Bone marrow (tissue), 2 donors: ENCODE measurements around the gene KCNQ4.

Experiments
- DNase-seq, 2 donors: peaks; one replicate each; lab custom pipeline; 2025; lab: John Stamatoyannopoulos, UW

Gene KCNQ4

DNA sequence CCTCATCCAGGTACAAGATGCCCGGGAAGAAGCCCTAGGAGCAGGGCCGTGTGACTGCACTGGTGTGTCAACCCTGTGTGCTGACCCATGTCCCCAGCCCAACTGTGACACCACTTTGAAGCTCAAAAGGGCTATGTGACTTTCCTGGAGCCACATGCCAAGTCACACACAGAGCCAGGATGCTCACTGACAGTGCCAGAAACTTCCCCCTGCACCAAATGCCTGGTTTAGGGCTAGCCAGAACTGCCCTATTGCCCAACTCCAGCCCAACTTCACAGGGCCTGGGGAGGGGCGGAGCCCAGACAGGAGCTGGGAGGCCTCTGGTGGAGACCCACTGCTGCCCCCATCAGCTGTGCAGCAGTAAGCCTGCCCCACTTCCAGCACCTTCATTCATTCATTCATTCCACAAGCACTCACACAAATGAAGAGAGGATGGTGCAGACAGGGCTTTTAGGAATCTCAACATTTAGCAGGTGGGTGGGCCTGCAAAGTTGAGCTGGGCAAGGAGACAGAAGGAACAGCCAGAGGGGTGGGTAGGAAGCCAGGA, 36.7 kb downstream of the KCNQ4 start:
- no peak for DNase-seq

DNA sequence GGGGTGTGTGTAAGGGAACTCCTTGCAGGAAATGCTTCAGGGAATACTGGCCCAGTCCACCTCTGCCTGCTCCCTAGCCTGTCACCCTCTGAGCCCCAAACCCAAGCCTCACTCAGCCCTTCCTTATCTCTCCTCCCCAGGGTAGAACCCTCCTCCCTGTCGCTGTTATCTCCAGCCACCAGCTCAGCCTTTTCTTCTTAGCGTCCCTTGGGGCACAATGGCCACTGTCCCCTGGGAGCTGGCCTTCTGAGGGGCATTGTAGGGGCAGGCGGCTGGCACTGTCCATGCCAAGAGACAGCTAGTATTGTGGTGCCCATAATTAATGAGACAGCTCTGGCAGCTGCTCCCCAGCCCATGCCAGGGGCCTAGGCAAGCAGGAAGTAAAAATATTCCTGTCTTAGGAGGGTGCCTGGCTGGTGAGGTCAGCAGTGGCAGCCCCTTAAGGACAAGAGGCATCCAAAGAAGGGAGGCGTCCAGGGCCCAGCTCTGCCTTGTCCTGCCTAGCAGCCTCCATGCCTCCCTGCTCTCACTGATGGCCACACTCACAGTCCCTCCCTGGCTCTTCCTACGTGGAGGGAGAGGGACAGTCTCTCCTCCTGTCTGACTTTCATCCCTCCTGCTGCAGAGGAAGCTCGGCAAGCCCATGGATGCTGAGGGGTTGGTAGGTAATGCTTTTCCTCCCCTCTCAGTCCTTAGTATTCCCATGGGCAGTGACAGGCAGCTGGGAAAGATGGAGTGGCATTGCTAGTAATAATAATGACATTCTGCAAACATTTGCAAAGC, 37.5 kb downstream of the KCNQ4 start:
- no peak for DNase-seq

DNA sequence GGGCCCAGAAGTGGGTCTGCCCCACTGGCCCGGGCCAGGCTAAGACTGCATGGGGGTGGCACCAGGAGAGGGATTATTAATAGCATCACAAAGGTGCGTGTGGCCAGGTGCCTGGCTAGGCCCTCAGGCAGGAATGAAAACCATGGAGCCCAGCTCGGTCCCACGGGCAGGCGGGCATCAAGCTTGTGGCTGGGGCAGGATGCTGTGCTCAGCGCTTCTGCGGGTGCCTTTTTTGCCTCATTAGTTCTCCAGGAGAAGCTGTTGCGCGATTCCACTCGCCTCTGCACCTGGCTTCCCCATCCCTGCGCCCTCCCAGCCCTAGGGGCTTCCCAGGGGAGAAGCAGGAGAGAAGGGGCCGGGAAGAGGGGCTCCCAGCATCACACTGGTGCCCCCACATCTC, 39.3 kb downstream of the KCNQ4 start:
- no peak for DNase-seq

DNA sequence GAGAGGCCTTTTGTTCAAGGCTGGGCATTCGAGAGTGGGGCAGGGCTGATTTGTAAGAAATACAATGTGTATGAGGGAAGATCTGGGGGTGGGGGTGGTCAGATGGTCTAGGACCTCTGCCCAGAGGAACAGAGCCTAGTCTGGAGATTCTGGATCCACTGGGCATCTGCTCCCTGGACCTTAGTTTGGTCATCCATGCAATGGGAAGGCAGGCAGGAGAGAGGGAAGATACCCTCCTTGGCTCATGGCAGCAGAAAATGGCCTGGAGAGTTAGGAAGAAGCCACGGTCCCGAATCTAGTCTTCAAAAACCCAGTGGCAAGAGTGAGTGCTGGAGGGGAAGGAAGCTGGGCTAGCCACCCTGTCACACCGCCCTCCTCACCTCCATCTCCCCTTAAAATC, 39.8 kb downstream of the KCNQ4 start:
- DNase-seq, result no peak

DNA sequence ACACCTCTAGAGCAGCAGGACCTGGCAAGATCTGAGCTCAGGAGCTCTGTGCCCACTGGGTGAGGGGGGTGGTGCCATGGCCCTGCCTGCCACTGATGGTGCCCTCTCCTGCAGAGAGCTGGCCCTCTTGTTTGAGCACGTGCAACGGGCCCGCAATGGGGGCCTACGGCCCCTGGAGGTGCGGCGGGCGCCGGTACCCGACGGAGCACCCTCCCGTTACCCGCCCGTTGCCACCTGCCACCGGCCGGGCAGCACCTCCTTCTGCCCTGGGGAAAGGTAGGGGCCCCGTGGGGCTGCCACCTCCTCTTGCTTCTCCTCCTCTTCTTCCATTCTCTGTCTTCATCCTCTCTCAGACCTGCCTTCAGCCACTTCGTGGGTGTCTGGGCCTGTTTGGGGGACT, 40.4 kb downstream of the KCNQ4 start:
- DNase-seq, result no peak

DNA sequence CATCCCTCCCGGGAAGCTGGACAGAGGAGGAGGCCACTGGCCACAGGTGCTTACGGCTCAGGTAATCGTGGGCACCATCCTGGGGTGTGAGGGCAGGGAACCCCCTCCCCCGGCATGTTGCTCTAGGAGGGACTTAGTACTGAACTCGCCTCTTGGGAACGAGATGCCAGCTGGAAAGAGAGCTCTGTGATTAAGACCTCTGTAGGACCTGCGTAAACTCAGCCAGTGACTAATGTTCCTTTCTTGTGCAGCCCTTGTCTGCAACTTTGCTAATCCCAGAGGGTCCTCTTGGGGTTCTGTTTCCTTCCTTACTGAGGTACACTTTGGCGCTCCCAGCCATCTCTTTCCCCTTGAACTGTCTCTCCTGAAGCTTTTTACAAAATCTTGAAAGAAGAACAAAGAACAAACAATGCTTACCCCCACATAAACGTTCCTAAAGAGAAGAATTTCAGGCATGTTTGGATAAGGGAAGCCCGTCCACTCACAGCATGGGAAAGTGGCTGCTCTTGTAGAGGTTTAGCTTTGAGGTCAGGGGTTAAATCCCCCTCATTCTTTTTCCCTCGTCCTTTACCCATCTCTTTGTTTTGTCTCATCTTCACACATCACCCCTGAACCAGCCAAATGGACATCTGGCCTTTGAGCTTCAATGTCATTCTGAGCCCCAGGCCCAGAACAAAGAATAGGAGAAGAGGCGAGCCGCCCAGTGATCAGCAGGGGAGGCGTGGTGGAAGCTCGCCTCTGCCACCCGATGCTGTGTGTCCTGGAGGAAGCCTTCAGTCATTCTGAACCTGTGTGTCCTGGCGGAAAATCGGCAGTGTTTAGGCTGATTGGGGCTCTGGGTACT, 41.2 kb downstream of the KCNQ4 start:
- no peak for DNase-seq

DNA sequence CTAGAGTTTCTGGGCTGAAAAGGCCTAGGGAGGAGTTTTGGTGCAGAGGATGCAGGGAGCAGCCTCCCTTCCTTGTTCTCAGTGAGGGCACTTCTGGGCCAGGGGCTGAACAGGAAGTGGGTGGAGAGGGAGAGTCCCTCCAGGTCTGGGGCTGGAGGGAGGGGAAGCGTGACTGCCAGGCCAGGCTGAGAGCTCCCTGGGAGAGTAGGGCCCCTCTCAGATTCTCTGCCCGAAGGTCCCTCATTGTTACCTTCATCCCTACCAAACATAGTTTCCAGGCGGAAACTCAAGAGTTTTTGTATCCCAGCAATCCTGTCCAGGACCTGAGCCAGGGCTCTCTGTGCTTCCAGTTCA, 41.8 kb downstream of the KCNQ4 start:
- DNase-seq, result no peak

DNA sequence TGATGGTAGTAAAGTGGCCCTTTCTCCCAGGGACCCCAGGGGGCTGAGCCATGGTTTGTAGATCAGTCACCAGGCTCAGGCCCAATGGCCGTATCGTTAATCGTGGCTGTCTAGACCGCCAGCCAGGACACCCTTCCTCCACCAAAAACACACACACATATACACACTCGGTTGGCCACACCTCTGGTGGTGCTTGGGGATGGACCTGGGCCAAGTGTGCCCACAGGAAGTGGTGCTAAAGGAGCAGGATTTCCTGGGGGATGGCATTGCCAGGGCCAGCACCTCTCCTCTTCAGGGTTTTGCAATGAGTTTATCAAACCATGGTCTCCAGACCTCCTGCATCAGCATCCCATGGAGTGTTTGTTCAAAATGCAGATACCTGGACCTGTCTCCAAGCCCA, 42.4 kb downstream of the KCNQ4 start:
- no peak for DNase-seq

DNA sequence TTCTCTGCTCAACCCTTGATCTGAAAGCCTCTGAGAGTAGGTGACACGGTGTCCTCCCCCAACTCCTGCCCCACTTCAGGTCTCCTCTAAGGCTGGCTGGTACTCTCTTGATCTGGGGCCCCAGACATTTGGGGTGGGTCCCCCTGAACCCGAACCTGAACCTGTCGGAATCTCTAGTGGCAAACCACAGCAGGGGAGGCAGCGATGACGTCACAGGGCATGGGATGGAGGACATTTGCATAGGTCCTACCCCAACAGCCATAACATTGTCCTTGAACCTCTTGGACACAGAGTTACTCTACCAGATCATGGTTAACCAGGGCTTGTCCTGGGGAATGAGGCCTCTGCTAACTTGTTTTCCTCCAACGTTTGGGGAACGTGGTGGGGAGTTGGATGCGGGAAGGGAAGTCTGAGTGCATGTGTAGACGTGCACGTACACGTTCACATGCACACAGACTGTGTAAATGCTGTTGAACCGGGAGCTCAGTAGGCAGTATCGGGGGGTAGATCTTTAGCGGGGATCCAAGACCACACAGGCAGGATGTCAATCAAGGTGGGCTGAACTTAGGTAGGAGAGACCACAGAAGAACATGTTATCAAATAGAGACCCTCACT, 46.2 kb downstream of the KCNQ4 start:
- DNase-seq, result no peak

DNA sequence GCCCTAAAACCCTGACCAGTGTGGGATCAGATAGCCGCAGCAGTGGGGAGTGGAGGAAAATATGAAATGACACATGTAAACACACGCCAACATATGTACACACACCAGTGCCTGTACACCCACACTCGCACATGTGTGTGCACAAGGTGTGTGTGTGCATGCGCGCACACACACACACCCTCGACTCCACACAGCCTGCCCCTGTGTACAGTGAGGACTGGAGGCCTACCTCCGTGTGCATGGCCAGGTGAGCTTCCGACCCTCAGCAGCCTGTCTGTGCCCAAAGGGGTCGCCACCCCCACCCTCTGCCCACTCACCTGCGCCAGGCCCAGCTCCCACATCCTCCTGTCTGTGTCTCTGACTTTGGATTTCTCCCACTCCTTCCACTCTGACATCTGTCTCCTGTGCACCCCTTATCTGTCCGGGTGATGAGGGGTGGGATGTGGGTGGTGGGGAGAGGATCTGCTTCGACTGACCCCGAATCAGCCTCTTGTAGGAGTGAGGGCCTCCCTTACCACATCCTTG, 46.9 kb downstream of the KCNQ4 start:
- DNase-seq, result no peak

DNA sequence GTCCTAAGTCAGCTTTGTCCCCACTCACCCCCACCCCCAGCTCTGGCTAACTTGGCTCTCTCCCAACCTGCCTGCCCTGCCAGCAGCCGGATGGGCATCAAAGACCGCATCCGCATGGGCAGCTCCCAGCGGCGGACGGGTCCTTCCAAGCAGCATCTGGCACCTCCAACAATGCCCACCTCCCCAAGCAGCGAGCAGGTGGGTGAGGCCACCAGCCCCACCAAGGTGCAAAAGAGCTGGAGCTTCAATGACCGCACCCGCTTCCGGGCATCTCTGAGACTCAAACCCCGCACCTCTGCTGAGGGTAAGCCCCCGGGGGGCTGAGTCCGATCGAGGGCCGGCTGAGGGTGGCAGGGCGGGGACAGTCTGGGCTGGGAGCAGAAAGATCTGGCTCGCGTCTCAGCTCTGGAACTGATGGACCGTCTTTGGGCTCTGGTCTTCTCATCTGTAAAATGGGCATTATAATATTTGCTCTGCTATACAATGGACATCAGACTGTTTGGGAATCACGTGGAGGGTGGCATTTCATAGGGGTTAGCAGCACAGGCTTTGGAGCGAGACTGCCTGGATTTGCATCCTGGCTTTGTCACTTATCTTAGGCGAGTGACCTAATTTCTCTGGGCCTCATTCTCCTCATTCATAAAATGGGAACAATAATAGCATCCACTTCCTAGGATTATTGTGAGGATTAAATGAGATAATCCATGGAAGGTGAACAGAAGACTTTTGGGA, 47.6 kb downstream of the KCNQ4 start:
- no peak for DNase-seq

DNA sequence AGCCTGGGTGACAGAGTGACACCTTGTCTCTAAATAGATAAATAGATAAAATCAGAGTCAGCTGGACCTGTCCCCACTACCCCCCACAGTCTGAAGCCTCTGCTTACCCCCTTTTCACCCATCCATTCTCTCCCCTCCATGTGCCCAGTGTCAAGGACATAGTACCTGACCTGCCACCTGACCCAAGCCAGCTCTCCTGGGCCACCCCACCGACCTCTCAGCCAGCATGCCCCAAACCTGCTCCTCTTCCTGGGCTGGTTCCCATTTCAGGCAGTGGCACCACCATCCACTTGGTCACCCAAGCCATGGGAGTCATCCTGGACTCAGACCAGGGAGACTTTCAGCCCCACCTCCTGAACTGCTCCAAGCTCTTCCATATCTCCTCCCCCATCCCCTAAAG, 50.4 kb downstream of the KCNQ4 start:
- DNase-seq, result no peak

DNA sequence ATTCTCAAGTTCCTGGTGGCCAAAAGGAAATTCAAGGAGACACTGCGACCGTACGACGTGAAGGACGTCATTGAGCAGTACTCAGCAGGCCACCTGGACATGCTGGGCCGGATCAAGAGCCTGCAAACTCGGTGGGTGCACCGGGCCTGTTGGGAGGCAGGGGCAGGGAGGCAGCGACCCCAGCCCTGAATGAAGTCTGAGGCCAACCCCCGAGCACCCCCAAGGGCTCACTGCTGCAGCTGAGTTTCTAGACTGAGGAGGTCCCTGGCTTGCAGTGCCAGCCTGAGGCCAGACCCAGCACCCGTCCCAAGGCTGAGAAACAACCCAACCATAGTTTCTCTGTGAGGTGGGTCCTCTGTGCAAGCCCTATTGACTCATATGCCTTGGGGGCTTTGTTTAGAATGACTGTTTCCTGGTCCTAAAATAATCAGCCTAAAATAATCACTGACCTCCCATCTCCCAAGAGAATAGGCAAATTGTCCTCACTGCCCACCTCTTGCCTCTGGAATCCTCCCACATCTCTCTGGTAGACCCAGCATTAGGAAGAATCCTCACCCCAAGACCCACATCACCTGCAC, 51.5 kb downstream of the KCNQ4 start:
- no peak for DNase-seq

DNA sequence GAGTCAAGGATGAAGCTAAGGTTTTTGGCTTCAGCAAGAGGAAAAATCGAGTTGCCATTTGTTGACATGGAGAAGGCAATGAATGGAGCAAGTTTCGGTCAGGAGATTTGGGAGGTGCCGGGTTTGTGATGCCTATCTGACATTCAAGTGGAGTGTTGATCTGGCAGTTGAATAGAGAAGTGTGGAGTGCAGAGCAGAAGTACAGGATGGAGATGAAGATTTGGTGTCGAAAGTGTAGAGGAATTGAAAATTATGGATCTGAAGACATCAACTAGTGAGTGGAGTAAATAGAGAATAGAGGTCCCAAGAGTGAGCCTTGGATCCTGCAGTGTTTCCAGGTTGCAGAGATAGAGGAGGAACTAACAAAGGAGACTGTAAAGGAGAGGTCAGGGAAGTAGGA, 52.7 kb downstream of the KCNQ4 start:
- no peak for DNase-seq

DNA sequence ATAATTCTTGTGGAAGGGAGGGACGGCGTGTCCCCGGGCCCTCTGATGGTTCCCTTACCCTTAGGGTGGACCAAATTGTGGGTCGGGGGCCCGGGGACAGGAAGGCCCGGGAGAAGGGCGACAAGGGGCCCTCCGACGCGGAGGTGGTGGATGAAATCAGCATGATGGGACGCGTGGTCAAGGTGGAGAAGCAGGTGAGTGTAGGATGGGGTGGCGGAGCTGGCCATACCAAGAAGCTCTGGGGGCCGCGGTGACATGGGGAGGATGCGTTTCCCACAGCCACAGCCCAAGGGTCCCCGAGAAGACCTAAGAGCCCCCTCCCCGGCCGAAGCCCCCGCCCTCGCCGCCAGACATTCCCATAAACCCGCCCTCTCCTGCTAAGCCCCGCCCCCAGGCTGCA, 54.0 kb downstream of the KCNQ4 start:
- no peak for DNase-seq

DNA sequence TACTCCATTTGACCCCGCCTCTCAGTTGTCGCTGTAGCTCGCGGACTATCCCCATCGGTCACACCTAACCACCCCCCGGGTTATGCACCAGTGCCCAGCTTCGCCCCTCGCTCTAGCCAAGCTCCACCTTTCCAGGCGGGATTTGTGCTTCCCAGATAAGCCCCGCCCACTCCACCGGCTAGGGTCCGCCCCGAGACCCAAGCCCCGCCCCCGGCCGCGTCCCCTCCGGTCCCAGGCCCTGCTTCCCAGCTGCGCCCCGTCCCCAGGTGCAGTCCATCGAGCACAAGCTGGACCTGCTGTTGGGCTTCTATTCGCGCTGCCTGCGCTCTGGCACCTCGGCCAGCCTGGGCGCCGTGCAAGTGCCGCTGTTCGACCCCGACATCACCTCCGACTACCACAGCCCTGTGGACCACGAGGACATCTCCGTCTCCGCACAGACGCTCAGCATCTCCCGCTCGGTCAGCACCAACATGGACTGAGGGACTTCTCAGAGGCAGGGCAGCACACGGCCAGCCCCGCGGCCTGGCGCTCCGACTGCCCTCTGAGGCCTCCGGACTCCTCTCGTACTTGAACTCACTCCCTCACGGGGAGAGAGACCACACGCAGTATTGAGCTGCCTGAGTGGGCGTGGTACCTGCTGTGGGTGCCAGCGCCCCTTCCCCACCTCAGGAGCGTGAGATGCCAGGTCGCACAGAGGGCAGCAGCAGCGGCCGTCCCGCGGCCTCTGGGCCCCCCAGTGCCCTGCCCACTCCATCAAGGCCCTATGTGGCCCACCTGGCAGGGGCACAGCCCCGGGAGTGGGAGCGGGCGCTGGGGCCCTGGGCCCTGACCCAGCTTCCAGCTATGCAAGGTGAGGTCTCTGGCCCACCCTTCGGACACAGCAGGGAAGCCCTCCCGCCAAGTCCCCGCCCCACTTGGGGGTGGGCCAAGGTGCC, 54.7 kb downstream of the KCNQ4 start:
- DNase-seq, result no peak

DNA sequence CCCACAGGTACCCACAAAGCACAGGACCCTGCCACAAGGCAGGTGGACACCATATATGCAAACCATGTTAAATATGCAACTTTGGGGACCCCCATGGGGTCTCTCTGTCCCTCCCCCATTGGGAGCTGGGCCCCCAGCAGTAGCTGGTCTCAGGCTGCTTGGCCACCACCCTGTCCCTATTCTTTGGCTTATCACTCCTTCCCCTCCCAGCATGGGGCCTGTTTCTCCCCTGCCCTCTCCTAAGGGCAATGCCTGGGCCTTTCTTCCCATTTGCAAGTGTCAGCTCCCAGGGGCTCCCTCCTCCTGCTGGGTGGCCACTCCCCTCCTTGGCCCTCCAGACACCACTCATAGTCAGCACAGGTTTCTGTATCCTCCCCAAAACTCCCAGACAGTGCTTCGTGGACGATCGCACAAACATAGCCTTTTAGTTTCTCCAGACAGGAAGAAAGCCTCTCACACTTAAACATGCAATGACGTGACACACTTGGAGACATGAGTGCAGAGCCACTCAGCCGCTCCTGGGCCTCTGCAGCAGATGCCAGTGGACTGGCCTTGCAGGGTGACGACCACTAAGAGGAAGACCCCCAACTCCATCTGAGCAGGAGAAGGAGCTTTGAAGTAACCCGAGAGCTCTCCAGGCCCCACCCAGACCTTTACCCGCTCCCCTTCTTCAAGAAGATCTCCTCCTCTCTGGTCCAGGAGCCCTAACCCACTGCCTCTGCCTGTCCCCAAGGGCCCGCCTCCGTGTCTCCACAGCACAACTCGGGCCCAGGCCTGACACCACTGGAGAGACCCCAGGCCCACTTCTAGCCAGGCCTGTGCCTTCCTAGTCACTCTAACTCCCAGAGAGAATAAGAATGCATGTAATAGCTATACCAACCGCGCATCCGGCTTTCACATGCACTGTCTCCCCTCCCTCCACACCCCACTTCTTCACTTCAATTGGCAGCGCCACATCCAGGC, 55.7 kb downstream of the KCNQ4 start:
- DNase-seq, result no peak

DNA sequence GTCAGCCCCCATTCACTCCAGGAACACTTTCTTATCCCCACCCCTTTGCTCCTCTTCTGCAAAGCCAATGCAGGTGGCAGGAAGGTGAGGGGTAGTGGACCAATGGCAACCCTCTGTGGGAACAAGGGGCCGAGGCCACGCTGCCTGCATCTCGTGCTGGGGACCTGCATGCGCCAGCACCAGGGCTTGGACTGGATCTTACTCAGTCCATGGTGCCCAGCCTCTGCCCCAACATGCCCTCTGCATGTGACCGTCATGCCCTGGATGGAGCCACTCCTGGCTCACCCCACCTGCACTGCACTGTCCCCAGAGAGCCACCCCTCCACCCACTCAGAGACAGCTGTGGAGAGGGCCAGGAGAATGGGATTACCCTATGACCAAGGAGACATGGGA, 56.4 kb downstream of the KCNQ4 start:
- DNase-seq, result no peak
